ENCODE data around the gene SLC1A3. TPM values are rescaled to one million over a fixed set of nuclear protein-coding genes. Genes with fewer than 3 reads are reported as not detected.
"Not testable (repeated sequence)": the region's sequence is repeated elsewhere in the genome, so short reads cannot be mapped to it uniquely, and the experiment has no call there.

Gene SLC1A3
- total and polyA plus RNA-seq, 8 donors: 12.1 to 31.7 (median 20.7) TPM

GRCh38 chr5:36581070-36581469, 25.3 kb upstream of the SLC1A3 start:
- intact Hi-C loops (cut with DNase I): no loop called here

GRCh38 chr5:36584009-36584875, 22.2 kb upstream of the SLC1A3 start:
- ATAC-seq (no peak), DNase-seq (peak in 1 of 4 donors; percentile 68)
- Histone ChIP-seq H3K36me3 (no peaks in the 10 kb centered on the region), H3K9me3 (no peaks in the 10 kb centered on the region), H3K4me1 (no peaks in the 10 kb centered on the region), H3K4me3 (no peak overlapping the region), H3K27ac (no peak overlapping the region), H3K27me3 (no peaks in the 10 kb centered on the region)
- intact Hi-C loops (cut with DNase I): no loop called here
- TF ChIP-seq CTCF (IDR thresholded peaks at IDR 0.05): no peak

More at GRCh38 chr5:36581070-36581469, 25.3 kb upstream of the SLC1A3 start:
- Histone ChIP-seq H3K9me3 (no peaks in the 10 kb centered on the region), H3K4me3 (no peak overlapping the region), H3K27ac (no peak overlapping the region), H3K27me3 (no peaks in the 10 kb centered on the region), H3K36me3 (no peaks in the 10 kb centered on the region), H3K4me1 (no peaks in the 10 kb centered on the region)
- DNase-seq (no peak), ATAC-seq (no peak)
- no peak for TF ChIP-seq CTCF (IDR thresholded peaks at IDR 0.05)

- DNase-seq (no peak), ATAC-seq (no peak)
- Histone ChIP-seq H3K9me3 (no peaks in the 10 kb centered on the region), H3K4me3 (no peak overlapping the region), H3K36me3 (no peaks in the 10 kb centered on the region), H3K27me3 (no peaks in the 10 kb centered on the region), H3K27ac (no peak overlapping the region), H3K4me1 (no peaks in the 10 kb centered on the region)
- TF ChIP-seq CTCF (IDR thresholded peaks at IDR 0.05): no peak
- intact Hi-C loops (cut with DNase I): no loop called here
These were observed 20.7 kb upstream of the SLC1A3 start for GRCh38 chr5:36585701-36586100.

- Histone ChIP-seq H3K36me3 (no peaks in the 10 kb centered on the region), H3K27ac (no peak overlapping the region), H3K27me3 (no peaks in the 10 kb centered on the region), H3K4me1 (no peaks in the 10 kb centered on the region), H3K9me3 (no peaks in the 10 kb centered on the region), H3K4me3 (no peak overlapping the region)
- TF ChIP-seq CTCF (IDR thresholded peaks at IDR 0.05): no peak
- no peak for ATAC-seq
- intact Hi-C loops (cut with DNase I): no loop called here
- DNase-seq: no peak
These were observed 19.1 kb upstream of the SLC1A3 start for GRCh38 chr5:36587354-36587753.

- H3K36me3 ChIP-seq; ATAC-seq; H3K27ac ChIP-seq; H3K4me3 ChIP-seq; intact Hi-C loops (cut with DNase I); H3K4me1 ChIP-seq; H3K9me3 ChIP-seq; DNase-seq; H3K27me3 ChIP-seq: not testable (repeated sequence)
These were observed 16.7 kb upstream of the SLC1A3 start for GRCh38 chr5:36589735-36590134.
